GM21529 (cell line): ENCODE results near the gene SOX11.
"Not testable (repeated sequence)": the region's sequence is repeated elsewhere in the genome, so short reads cannot be mapped to it uniquely, and the experiment has no call there.

ENCODE experiments used
- ATAC-seq: cut with Tn5 transposase; IDR thresholded peaks from one replicate; pipeline ENCODE4 v1.9.1; 2021; ENCODE audit not compliant: unreplicated experiment

SOX11 gene

DNA sequence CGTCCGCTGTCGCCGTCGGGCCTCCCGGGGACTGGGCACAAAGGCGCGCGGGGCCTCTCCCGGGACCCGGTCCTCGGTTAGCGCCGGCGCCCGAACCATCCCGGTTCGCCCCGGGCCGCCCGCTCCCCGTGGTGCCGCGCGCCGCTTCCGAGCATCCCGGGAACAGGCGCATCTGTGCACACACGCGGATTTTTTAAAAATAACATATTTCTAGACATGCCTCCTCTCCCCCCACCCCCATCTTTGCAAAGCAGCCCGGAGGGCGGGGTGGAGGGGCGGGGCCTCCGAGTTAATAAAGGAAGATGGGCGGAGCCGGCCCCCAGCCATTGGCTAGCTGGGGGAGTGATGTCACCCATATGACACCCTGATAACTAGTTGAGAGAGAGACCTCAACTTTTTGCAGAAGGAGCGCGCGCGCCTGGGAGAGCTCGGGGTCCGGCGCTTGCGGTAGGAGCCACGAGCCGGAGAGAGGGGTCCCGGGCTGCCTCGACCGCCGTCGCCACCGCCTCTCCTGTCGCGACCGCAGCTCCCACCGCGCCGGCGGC is at the start of gene SOX11:
SOX11 (plus strand) TSS at position 400 of the 545 bp plus-strand sequence. CDS start 338 bp downstream, outside the sequence.
- no peak for ATAC-seq

DNA sequence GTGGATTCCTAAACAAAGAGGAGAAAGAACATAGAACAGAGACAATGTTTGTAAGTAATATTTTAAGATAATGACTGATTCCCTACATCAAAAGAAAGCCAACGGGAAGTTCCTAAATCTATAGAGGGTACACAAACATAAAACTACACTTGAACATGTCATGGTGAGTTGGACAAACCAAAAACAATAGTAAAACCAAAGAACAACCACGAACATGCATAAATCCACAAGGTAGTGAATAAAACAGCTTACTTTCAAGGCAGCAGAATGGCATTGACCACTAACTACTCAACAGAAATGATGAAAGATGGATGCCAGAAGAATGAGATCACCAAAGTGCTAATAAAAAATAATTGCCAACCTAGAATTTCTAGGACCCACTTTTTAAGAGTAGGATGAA is 39.5 kb upstream of the SOX11 start:
- ATAC-seq: not testable (repeated sequence)

DNA sequence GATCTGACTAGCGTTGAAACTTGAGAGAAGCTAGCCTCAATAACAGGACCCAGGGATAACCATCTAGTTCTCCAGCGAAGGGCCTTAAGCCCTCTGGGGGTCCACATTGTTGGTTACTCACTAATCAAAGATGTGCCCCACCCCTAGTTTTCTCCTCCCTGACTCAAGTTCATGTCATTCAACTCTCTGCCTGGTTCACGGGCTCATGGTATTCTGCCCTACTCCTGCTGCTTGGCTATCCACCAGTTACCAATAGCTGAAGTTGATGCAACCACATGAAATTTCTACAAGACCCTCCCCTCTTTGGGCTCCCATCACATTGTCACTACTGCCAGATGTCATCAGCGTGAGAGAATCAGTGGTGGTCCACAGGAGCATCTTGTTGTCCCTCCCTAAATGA is 38.4 kb upstream of the SOX11 start:
- ATAC-seq: not testable (repeated sequence)

DNA sequence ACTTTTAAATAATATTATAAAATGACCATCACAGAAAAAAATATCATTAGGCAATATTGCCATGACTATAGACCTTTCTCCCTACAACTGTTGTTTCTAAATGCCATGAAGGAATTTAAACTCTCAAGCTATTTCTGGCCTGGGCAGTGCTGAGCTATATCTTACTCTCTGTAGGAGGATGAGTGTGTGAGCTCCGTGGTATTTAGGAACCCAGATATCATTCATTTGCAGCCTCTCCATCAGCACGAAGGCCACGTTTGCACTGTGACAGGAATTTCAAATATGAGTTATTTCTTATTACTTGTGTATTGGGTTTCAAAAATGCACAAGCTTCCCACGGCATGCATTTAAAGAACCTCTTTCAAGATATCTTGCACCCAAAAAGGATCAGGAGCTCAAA is 35.0 kb upstream of the SOX11 start:
- ATAC-seq: no peak

DNA sequence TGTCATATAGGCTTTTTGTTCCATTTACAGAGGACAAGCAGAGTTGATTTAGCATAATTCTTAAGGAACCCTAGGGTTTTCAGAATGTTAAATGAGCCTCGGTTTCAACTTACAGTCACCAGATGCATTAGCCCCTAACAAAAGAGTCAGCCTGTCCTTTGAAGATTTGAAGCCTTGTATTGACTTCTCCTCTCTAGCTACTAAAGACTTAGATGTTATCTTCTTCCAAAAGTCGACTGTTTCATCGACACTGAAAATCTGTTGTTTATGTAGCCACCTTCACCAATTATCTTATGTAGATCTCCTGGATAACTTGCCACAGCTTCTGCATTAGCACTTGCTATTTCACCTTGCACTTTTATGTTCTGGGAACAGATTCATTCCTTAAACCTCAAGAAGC is 31.6 kb upstream of the SOX11 start:
- no peak for ATAC-seq

DNA sequence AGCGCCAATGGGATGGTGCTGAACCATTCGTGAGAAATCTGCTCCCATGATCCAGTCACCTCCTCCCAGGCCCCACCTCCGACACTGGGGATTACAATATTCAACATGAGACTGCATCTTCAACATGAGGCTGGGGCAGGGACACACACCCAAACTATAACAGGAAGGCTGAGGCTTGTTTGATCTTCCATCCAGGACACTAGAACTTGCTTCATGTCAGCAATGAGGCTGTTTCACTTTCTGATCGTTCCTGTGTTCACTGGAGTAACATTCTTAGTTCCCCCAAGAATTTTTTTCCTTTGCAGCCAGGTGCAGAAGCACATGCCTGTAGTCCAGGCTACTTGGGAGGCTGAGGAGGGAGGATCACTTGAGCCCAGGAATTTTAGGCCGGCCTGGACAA is 30.8 kb upstream of the SOX11 start:
- ATAC-seq: no peak

DNA sequence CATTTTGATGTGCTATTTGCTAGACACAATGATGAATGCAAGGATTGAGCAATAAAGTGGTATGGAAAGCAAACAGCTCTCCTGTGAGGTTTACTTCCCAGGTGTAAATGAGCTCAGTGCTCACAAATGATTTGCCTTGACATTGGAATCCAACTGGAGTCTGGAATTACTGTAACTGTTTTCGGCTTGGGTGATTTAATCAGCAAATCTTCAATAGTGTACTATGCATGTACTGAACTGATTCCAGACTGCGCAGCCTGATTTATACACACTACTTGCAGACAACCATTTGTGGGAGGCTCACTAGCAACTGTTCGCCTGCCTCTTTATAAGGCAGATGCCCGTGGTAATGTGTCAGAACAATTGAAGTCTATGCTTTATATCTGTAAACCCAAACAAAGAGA is 27.9 kb upstream of the SOX11 start:
- ATAC-seq: no peak

DNA sequence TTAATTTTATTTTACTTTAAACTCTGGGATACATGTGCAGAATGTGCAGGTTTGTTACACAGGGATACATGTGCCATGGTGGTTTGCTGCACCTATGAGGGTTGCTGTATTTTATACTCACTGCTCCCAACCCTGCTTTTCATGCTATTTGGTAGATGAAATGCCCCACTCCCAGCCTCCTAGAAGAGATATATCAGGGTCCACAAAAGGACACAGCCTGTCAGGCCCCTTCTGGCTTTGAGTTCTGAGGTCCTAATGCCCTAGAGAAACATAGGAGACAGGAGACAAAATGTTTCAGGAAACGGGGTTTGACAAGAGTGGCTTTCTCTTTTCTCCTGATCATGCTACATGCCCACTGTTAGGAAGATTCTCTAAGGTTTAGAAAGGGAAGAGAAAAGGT is 27.1 kb upstream of the SOX11 start:
- no peak for ATAC-seq

DNA sequence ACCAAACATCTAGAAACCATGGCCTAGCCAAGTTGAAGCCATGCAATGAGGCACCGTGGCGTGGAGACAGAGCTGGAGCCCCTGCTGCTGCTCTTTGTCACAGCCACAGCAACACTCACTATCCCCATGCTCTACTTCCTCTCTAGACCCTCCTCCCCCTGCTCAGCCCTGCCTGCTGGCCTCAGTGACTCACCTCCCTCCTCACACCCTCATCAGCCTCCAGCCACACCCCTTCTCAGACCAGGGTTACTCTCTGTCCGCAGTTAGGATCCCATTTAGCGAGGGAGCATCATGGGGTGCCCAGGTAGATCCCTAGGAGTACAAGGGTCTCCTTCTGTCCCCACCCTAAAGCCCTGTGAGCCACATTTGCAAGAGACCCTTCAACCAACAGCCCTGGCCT is 25.4 kb upstream of the SOX11 start:
- ATAC-seq: no peak

DNA sequence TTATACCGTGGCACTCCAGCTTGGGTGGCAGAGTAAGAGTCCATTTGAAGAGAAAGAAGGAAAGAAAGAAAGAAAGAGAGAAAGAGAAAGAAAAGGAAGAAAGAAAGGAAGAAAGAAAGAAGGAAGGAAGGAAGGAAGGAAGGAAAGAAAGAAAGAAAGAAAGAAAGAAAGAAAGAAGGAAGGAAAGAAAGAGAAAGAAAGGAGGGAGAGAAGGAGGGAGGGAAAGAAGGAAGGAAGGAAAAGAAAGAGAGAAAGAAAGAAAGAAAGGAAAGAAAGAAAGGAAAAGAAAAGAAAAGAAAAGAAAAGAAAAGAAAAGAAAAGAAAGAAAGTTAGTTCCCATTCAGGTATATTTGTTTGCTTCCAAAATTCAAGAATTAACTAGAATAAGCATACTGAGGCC is 24.5 kb upstream of the SOX11 start:
- not testable (repeated sequence) for ATAC-seq

DNA sequence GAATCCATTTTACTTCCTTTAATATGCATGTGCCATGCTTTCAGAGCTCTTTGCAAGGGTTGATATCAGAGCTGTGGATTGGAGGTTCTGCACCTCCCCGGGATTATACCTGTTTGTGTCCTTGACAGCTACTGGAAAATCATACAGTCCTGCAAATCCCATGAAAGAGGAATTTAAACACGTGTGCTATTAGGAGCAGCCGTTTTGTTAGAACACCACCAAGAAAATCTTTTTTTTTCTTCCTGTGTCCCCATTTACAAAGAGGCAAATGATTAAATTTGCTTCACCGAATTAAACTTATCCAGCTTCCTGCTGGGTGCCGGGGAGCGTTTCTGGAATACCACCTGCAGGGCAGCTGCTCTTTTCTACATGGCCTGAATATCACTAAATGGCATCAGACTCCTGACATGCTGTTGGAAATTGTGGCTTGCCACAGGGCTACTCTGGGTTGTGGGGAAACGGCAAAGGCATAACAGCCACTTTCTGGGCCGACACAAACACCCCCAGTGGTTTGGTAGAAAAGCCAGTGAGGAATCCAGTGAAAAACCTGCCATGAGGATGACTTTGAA is 23.4 kb upstream of the SOX11 start:
- no peak for ATAC-seq

DNA sequence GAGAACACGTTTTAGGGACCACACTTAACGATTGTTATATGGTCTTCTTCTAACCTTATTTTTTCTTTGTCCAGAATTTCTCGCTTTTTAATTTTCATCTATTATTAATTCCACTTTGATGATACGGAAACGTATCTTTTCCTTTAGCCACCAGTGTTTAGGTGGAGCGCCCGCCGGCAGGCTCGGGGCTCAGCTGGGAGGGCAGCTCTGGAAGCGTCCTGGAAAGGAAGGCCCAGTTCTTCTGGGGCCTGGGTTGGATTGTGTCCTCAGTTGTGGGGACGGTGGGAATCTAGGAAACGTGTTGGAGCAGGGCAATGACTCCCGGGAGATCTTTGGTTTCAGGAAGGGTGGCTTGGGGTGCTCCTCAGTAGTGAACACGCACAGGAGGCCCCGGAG is 19.4 kb upstream of the SOX11 start:
- no peak for ATAC-seq

DNA sequence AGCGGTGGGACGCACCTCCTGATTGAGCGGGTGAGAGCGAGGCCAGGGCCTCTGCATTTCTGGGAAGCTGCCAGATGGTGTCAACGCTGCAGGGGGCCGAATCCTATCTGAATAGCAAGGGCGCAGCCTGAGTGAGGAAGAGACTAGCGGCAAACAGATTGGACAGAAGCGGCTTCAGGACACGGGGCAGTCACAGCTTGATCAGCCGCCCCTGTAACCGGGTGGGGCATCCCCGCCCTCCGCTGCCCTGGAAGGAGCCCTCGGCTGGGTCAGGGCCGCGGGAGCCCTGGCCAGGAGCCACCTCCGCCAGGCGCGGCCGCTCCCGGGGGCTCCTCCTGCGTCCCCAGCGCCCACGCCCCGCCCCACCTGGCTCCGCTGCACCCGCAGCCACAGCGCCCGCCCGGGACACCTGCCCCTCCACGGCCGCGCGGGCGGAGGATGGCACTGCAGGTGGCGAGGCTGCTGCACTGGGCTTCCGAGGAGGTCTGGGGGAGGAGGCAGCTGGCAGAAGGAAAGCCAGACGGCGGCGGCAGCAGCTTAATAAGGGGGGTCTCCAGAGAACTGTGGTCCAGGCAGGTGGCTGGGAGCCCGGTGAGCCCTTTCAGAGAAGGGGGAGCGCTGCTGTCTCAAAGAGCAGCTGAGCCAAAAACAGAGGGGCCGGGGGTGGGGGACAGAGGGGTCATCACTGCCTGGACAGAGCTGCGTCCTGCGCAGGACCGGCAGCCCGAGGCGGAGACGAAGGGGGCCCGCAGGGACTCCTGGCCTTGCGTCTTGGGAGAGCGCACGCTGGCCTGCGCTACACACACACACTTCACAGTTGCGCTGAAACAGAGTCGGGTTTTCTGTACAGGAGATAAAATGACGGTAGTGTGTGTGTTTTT is 18.8 kb upstream of the SOX11 start:
- ATAC-seq: no peak

DNA sequence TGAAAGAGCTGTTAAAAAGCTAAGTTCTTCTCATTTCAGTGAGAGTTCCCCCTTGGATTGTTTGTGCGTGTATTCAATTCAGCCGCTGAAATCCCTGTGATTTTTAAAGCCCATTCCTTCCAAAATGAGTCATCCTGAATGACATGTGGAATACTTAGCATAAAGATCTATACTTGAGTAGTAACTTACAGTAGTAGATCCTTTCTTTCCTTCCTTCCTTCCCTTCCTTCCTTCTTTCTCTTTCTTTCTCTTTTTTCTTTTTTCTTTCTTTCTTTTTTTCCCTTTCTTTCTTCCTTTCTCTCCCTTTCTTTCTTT is 18.2 kb upstream of the SOX11 start:
- no peak for ATAC-seq

DNA sequence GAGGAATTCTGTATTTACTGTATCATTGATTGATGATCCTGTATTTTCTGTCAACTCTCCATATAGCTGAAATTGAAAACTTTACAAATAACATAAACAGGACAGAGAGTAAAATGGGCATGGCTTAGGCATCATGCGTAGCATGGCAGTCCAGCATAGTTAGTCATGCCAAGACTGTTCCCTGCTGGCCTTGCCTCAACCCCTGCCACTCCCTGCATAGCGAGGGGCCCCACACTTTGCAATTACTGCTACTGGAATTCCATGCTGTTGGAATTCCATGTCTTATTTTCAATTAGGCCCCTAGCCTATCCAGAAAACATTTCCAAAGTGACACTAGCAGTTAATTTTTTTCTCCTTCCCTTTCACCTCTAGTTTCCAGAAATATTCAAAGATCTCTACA is 15.1 kb upstream of the SOX11 start:
- no peak for ATAC-seq

DNA sequence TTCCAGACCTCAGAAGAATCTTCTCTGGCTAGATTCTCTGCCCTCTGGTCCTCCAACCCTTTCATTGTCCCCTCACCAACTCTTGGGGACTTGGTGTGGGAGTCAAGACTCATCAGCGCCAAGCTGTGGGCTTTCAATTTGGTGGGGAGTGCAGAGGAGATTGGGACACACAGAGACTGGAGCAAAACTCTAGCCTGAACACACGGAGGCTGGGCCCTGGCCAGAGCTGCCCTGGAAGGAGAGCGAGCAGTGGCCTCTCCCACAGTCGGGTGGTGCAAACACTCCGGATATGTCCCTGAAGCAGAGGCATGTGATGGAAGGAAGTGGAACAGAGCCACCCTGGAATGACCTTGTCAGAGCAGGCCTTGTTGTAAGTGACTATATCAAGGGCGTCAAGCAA is 8.7 kb upstream of the SOX11 start:
- ATAC-seq: no peak

DNA sequence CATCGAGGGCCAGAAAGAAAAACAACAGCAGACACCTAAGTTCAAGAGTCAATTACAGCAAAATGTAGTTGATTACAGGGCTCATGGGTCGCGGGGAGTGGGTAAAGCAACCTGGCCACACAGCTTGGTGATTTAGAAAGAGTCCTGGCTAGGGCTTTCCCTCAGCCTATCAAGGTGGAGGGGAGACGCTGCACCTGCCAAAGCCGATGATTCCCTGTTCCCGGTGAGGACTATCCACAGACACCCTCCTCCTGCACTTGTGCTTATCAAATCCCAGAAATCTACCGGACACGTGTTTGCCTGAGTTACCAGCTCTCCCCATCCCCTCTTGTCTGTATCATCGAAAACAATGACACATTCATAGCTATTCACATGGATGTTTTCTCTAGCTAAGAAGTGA is 7.0 kb upstream of the SOX11 start:
- ATAC-seq: no peak

DNA sequence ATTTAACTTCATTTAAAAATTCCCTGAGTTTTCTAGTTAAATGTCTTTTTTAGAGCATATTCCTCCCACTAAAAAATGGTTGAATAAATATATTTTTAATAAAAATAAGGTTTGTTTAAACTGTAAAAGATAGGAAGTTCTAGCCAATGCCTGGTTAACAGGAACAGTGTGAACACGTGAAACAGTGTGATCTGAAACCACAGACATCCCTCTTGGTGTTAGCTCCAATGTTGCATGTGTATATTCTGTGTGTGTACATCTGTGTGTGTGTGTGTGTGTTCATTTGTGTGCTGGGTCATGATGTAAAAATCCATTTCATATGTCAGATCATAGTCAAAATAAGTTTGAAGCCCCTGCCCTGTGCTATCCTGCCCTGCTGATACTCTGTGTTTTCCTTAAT is 6.1 kb upstream of the SOX11 start:
- no peak for ATAC-seq

DNA sequence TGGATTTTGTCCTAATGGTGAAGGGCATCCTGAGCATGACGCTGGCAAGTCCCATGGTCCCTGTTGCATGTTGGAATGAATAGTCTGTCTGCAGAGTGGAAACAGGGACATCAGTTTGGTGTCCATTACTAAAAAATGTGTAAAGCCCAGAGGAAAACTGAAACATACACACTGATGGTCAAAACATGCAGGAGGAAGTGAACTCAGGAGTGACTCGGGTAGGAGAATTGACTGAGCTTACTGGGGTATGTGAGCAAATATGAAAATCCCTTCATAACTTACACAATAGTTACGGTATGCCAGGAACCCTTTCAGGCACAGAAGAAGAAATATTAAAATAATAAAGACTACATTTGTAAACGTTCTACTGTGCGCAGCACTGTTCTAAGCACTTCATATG is 5.6 kb upstream of the SOX11 start:
- no peak for ATAC-seq

DNA sequence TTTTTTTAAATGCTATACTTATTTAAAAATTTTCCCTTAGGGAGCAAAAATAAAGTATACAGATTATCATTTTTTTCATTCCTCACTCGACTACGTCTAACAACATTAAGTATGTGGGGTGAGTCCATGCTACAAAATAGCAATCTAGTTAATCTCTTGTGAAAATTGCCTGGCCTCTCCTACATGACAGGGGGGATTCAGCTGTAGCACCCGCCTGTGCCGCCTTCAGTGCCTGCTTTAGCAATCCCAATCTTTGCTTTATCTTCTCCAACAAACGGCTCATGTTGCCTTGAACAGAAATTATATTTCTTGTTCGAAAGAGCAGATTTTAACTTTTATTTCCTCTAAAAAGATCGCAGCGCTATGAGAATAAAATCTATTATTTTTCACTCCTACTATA is 2.4 kb upstream of the SOX11 start:
- ATAC-seq: no peak

DNA sequence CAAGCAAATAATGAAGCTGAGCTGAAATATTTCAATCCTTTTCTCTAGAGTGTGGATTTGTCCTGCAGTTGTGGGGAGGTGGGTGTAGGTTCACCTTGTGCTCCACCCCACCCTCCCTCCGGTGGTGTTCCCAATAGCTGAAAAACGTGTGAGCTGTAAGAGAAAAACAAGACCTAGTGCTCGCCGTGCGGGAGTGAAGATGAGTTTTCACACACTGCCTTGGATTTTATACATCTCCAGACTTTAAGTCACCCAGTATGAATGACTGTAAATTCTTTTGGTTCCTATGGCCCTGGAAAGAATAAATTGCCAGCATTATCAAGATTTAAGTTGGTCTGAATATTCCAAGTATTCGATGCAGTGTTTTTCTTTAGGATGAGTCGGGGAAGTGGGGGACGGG is 1.9 kb upstream of the SOX11 start:
- no peak for ATAC-seq

DNA sequence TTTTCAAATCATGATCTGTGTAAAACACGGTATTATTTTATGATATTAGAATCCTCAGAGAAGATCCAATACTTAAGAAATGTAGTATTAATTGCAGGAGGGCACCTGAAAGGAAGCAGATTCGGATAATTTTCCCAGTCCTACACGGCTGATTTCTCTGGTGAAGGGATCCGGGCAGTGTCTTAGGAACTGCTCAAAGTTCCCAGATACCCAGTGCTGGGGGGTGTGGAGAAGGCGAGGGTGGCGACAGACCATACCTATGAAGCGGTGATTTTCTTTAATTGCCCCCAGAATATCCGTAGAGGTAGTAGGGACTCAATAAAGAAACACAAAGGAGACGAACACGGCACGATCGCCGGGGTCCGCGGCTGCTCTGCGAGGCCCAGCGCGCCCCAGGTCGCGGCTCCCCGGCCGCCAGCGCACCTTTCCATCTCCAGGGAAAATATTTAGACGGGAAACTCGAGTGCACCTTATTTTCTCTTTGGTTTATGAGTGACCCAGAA is 1.4 kb upstream of the SOX11 start:
- no peak for ATAC-seq
